Measurements from ENCODE around the gene GPR35. TPM values are rescaled to one million over a fixed set of nuclear protein-coding genes. Genes with fewer than 3 reads are reported as not detected.

Gene GPR35
- total RNA-seq, 1 donor from 2014 or later, result 1.6 TPM

DNA sequence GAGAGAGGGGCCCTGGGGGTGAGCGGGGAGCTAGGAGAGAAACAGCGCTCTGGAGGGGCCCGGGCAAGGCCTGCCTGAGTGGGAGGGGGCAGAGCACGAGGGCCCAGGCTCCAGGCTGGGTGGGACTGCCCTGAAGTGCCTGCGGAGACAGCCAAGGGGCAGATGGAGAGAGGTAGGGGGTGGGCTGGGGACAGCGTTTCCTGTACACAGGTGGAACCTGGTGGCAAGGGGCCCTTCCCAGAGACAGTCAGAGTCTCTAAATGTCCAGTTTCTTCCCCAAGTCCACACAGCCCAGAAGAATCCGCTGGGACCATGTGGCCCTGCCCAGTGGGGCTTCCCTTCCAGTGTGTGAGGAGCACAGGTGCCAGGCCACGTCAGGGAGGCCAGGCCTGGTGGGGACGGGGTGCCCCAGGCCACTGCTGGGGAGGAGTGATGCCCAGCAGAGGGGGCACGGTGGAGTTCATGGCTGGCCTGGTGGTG, 1.7 kb upstream of the GPR35 start:
- DNase-seq (ENCODE audit: low spot score), result no peak

DNA sequence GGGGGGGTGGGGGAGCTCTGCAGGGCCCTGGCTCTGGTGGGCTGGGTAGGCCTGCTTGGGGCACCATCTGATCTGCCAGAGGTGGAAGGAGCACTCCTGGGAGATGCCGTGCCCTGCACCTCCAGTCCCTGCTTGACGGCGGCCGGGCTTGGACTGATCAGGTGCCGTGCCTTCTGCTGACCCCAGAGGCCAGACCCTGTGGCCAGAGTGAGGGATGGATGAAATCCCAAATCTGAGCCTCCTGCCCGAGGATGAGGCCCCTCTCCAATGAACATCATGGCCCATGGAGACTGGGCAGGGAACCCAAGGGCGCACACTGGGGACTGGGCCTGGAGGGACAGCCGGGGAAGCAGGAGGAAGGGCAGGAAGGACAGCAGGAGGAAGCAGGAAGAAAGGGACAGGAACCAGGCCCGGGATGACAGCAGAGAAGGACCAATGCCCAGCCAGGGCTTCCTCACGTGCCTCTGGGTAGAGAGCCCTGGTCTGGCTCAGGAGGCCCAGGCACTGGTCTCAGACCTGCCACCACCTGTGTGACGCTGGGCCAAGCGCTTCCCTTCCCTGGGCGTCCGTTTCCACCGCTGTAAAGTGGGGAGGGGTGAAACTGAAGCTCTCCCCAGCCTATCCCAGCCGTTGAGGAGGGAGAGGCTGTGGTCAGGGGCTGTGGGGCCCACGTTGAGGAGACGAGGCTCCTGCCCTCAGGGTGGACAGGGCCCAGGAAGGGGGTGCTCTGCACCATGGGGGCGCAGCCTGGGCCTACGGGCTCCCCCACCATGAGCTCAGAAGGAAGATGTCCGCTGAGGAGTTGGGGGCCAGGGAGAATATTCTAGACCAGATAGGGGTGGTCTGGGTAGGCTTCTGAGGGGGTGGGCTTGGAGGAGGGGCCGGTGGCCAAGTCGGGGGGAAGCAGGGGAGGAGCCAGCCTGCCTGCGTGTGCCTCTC, 1.0 kb upstream of the GPR35 start:
- DNase-seq (ENCODE audit: low spot score), result no peak

- no peak for DNase-seq (ENCODE audit: low spot score)
Measured at GRCh38 chr2:240626531-240627300, 1.4 kb downstream of the GPR35 start.

DNA sequence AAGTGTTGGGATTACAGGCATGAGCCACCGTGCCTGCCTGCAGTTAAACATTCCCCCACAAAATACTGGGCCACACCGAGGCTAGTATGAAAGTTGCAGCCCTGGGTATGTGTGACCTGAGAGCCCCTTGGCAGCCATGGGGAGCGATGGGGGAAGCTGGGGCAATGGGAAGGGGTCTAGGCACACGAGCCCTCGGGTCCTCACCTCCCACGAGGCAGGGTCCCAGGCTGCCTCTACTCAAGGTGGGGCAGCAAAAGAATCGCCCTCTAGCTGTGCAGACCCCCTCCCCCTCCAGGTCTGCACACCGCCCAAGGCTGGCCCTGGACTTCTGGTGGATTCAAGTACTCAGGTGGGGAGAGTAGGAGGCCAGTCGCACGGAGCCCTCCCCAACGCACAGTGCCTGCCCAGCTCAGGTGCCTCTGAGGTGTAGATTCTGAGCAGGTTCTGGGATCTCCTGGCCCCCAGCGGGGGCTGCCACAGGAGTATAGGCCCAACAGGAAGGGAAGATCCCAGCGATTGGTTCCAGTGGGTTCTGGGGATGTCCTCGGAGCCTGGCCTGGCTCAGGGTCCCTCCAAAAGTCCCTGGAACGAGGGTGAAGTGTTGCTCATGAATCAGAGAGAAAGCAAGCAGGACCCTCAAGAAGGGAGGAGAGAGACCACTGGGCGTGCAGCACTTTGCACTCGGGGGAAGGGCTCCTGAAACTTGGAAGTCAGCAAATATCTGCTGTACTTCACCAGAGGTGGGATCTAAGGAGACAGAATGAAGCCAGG, 2.6 kb downstream of the GPR35 start:
- no peak for DNase-seq (ENCODE audit: low spot score)

GRCh38 chr2:240628507-240628807, 3.2 kb downstream of the GPR35 start:
- no peak for DNase-seq (ENCODE audit: low spot score)

DNA sequence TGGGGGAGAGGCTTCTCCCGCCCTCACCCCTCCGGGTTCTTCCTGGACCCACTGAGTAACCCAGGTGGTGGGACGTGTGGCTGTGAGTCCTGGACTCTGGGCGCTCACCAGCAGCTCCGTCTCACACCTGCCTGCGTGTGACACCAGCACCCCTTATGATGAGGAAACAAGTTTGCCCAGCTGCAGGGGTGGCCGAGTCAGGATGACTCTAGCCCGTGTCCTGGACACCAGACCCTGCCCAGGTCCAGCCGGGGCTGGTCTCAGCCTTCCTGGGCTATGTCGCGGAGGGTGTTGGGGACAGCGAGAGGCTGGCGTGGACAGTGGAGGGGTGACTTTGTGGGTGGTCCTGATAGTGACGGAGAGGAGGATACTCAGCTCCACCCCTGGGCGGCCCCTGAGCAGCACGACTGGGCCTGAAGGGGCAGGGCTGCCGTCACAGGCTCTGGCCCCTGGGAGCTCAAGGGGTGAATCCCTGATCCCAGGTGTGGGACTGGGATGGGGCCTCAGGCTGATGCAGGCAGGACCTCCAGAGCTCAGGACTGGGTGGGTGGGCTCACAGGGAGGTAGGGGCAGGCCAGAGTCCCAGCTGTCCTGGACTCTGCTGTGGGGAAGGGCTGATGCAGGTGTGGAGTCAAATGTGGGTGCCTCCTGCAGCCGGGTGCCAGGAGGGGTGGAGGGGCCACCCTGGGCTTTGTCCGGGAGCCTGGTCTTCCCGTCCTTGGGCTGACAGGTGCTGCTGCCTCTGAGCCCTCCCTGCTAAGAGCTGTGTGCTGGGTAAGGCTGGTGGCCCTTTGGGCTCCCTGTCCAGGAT, 3.7 kb downstream of the GPR35 start:
- no peak for DNase-seq (ENCODE audit: low spot score)

DNA sequence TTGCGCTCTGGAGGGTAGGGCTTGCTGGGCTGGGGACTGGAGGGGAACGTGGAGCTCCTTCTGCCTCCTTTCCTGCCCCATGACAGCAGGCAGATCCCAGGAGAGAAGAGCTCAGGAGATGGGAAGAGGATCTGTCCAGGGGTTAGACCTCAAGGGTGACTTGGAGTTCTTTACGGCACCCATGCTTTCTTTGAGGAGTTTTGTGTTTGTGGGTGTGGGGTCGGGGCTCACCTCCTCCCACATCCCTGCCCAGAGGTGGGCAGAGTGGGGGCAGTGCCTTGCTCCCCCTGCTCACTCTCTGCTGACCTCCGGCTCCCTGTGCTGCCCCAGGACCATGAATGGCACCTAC, 4.3 kb downstream of the GPR35 start:
- no peak for DNase-seq (ENCODE audit: low spot score)

DNA sequence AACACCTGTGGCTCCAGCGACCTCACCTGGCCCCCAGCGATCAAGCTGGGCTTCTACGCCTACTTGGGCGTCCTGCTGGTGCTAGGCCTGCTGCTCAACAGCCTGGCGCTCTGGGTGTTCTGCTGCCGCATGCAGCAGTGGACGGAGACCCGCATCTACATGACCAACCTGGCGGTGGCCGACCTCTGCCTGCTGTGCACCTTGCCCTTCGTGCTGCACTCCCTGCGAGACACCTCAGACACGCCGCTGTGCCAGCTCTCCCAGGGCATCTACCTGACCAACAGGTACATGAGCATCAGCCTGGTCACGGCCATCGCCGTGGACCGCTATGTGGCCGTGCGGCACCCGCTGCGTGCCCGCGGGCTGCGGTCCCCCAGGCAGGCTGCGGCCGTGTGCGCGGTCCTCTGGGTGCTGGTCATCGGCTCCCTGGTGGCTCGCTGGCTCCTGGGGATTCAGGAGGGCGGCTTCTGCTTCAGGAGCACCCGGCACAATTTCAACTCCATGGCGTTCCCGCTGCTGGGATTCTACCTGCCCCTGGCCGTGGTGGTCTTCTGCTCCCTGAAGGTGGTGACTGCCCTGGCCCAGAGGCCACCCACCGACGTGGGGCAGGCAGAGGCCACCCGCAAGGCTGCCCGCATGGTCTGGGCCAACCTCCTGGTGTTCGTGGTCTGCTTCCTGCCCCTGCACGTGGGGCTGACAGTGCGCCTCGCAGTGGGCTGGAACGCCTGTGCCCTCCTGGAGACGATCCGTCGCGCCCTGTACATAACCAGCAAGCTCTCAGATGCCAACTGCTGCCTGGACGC, 4.9 kb downstream of the GPR35 start:
- no peak for DNase-seq (ENCODE audit: low spot score)

GRCh38 chr2:240630771-240631547, 5.7 kb downstream of the GPR35 start:
- DNase-seq (ENCODE audit: low spot score), result no peak

DNA sequence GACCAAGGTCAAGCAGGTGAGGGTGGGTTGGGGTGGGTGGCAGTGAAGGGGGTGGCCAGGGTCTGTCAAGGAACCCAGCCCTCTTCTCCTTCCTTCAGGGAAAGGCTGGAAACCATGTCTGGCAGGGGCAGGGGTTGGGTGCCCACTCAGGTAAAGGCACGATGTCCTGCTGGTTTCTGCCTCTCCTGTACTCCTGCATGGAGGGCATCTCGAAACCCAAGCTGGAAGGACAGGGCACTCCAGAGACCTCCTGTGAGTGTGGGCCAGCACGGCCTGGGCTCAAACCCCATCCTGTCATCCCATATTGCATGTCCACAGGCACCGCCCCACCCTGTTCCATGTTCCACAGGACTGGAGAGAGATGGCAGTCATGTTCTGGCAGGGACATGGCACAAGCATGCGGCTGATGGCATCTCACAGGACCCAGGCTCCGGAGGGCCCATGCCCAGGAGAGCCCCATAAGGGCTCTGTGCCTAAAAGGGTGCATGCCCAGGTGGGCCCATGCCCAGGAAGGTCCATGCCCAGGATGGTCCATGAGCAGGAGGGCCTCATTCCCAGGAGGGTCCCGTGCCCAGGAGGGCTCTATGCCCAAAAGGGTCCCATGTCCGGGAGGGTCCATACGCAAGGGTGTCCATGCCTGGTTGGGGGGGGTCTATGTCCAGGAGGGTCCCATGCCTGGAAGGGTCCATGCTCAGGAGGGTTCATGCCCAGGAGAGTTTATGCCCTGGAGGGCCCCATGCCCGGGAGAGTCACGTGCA, 6.4 kb downstream of the GPR35 start:
- no peak for DNase-seq (ENCODE audit: low spot score)

- no peak for DNase-seq (ENCODE audit: low spot score)
Measured at GRCh38 chr2:240632306-240632721, 7.0 kb downstream of the GPR35 start.

DNA sequence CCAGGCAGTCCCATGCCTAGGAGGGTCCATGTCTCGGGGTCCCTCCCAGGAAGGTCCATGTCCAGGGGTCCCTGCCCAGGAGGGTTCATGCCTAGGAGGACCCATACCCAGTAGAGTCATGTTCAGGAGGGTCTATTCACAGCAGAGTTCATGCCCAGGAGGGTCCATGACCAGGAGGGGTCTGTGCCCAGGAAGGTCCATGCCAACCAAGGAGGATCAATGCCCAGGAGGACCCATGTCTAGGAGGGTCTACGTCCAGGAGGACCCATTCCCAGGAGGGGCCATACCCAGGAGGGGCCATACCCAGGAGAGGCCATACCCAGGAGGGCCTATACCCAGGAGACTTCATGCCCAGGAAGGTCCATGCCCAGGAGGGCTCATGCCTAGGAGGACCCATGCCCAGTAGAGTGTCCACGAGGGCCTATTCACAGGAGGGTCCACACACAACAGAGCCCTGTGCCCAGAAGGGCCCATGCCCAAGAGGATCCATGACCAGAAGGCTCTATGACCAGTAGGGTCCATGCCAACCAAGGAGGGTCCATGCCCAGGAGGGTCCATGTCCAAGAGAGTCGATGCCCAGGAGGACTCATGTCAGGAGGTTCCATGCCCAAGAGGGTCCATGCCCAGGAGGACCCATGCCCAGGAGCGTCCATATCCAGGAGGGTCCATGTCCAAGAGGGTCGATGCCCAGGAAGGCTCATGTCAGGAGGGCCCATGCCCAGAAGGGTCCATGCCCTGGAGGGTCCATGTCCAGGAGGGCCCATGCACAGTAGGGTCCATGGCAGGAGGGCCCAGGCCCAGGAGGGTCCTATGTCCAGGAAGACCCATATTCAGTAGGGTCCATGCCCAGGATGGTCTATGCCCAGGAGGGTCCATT, 10.1 kb downstream of the GPR35 start:
- no peak for DNase-seq (ENCODE audit: low spot score)

DNA sequence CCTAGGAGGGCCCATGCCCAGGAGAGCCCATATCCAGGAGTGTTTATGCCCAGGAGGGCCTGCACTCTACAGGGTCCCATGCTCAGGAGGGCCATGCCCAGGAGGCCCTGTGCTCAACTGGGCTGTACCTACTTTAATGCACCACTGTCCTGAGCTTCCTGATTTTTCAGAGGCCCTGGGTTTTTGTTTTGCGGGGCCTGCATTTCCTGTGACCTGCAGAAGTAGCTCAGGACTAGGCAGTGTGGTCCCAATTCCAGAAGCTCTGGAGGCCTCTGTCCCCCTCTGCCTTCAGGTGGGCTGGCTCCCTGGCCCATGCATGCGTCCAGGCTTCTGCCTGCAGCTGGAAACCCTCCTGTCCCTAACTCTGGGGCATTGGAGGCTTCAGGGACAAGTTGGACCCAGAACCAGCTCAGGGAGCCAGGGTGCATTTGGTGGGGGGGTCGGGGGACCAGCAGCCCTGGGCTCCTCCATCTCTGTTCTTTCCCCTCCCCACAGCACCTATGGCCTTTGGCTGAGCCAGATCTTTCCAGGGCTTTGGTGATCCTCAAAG, 10.8 kb downstream of the GPR35 start:
- no peak for DNase-seq (ENCODE audit: low spot score)

DNA sequence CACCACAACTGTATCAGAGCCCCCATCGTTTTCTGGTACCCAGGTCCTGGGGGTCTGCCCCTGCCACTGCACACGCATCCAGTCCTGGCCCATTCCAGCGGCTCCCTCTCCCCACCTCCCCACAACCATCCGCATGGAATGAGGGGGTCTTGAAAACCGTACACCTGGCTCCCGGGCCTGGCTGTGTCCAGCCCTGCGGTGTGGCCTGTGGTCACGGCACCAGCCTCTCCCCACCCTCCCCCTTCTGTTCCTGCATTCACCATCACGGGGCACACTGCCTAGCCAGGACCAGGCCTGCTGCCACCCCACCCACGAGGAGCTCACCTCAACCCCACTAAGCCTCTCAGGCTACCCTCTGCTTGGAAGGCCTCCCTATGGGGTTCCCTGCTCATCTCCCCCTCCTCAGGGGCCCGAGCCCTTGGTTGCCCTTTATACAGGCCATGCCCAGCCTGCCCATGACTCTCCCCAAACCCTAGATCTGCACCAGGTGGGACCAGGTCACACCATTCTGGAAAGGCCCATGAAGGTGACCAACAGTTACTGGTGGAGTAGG, 11.4 kb downstream of the GPR35 start:
- DNase-seq (ENCODE audit: low spot score), result no peak

DNA sequence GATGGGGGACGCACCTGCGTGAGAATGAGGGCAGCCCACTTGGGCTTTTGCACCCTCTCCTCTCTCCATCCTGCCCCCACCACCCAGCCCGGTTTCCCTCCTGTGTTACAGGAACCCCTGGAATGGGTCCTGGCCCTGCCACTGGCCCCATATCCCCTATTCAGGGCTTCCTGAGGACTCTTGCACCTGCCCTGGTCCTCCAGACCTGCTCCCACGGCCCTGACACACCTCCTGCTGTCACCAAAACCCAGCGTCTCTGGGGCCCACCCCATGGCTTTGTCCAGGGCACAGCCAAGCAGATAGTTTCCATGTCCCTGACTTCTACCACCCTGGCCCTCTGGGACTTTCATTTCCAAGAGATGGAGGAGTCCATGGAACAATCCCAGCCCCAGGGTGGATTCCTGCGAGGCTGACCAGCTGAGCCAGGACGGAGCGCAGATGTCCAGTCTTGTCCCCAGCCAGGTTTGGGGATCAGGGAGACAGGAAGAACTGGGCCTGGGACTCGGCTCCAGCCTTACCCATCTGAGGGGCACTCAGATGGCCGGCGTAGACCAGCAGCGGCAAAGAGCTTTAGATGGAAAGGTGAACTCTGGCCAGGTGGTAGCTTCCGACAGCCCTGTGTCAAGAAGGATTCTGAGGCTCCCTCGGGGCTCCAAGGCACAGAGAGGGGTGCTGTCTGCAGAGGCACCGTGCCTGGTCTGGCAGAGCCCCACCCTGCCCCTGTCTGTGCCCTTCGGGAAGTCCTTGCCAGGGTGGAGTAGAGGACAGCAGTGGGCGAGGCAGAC, 12.0 kb downstream of the GPR35 start:
- DNase-seq (ENCODE audit: low spot score), result peak; percentile 28

DNA sequence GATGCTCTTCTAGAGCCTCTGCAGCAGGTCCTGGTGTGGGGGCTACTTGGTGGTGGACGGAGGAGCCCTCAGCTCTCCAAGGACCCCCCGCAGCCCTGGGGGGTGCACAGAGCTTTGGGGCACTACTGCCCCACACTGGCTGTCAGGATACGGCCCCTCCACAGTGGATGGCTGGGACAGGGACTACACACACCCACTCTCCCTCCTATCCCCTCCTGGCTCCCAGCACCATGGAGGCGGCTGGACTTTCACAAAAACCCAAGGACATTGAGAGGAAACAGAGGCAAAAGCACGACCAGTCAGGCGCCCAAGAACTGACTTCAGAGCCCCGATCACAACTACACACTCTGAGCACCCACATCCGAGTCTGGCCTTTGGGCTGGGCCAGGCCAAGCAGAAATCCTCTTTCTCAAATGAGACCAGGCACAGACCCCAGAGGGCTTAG, 12.6 kb downstream of the GPR35 start:
- DNase-seq (ENCODE audit: low spot score), result no peak

All from ureter (tissue), 1 donor.